ENCODE results near the gene UBAC2. TPM values are rescaled to one million over a fixed set of nuclear protein-coding genes. Genes with fewer than 3 reads are reported as not detected.
"Not testable (repeated sequence)": the region's sequence is repeated elsewhere in the genome, so short reads cannot be mapped to it uniquely, and the experiment has no call there.

UBAC2 gene
- total RNA-seq, 1 donor from 2014 or later = 87.7 TPM

DNA sequence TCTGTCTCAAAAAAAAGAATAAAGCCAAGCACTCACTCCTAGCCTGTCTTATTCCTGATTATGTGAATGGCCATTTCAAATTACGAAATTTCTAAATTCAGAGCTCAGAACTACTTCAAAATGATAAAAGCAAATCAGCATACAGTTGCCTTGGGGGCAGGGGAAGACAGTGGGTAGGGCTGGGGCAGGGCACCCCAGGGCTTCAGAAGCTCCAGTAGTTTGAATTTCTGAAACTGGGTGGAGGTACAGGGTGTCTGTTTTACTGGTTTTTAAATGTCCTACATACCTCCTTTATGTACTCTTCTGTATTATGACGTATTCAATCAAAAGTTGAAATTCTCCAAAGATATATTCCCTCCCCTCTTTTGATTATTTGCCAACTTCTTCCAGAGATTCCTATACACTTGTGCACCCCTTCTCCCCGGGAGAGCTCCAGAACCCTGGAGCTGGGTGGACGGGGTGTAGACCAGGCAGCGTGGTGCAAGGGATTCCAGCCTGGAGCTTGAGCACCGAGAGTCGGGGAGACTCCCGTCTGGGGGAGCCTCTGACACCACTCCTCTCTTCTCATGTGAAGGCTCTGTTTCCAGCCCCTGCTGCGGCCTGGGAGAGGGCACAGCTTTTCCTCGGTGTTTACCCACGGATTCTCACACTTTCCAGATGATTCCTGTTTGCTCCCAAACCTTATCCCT is 191.3 kb downstream of the UBAC2 start:
- H2AFZ ChIP-seq (replicated peaks) = no peak overlapping the region
- peaks cover 8% of the 10 kb centered on the region for H3K27me3 Mint-ChIP-seq (ENCODE audit: insufficient read depth, low read depth)
- H3K36me3 ChIP-seq = no peaks in the 10 kb centered on the region
- peaks cover 2% of the 10 kb centered on the region for H3K4me1 Mint-ChIP-seq
- peaks cover 7% of the 10 kb centered on the region for H3F3A ChIP-seq (ENCODE audit: low read depth)
- no peaks in the 10 kb centered on the region for H4K20me1 ChIP-seq (ENCODE audit: low read depth)
- H3K4me3 Mint-ChIP-seq = no peak overlapping the region
- no peak for DNase-seq (ENCODE audit: low spot score)
- no peak overlapping the region for H3K9ac ChIP-seq
- H3K27me3 ChIP-seq = no peaks in the 10 kb centered on the region
- no peak overlapping the region for H3K27ac ChIP-seq
- no peak for TF ChIP-seq EZH2 (IDR thresholded peaks at IDR 0.05)
- no peak for TF ChIP-seq EZH2phosphoT487 (IDR thresholded peaks at IDR 0.05)
- TF ChIP-seq, protein P1, sequence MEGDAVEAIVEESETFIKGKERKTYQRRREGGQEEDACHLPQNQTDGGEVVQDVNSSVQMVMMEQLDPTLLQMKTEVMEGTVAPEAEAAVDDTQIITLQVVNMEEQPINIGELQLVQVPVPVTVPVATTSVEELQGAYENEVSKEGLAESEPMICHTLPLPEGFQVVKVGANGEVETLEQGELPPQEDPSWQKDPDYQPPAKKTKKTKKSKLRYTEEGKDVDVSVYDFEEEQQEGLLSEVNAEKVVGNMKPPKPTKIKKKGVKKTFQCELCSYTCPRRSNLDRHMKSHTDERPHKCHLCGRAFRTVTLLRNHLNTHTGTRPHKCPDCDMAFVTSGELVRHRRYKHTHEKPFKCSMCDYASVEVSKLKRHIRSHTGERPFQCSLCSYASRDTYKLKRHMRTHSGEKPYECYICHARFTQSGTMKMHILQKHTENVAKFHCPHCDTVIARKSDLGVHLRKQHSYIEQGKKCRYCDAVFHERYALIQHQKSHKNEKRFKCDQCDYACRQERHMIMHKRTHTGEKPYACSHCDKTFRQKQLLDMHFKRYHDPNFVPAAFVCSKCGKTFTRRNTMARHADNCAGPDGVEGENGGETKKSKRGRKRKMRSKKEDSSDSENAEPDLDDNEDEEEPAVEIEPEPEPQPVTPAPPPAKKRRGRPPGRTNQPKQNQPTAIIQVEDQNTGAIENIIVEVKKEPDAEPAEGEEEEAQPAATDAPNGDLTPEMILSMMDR (IDR thresholded peaks at IDR 0.05) = no peak
- no peaks in the 10 kb centered on the region for H3K79me2 ChIP-seq (ENCODE audit: low read depth)
- peaks cover 2% of the 10 kb centered on the region for H3K4me1 ChIP-seq
- H3K4me3 ChIP-seq = no peak overlapping the region
- no peaks in the 10 kb centered on the region for H3K9me3 ChIP-seq (ENCODE audit: low read depth)
- H3K27ac Mint-ChIP-seq = peak overlapping the region; percentile 46
- H3K4me2 ChIP-seq = no peak overlapping the region
- H3K9me3 Mint-ChIP-seq = no peaks in the 10 kb centered on the region
- peaks cover 9% of the 10 kb centered on the region for H3K36me3 Mint-ChIP-seq

DNA sequence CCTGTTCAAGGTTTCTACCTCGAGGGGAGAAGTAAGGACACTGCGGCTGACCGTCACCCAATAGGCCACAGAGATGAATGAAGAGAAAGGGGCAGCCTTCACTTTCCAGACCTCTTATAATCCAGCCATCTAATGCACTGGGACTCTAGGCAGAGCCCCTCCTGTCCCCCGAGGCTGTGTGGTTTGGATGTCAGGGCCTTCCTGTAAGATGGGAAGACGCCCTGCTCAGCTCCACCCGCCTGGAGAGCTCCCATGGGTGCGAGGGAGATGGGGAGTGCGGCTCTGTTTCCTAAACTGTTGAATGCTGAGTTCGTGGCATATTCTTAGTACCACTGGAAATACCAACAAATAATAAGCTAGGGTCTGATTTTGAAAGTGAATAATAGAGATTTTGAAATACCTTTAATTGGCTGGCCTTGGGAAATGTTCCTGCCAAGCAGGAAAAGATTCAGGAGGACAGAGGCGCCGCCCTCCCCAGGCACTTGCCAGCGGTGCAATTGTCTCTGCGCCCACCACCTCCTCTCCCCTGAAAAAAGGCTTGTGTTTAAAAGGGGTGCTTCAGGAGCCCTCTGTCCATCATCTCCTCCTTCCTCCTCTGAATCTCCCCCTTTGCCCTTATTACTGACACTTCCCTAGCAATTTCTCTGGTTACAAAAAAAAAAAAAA is 191.9 kb downstream of the UBAC2 start:
- Histone ChIP-seq H3K9me3 (ENCODE audit: low read depth) (no peaks in the 10 kb centered on the region), H3F3A (ENCODE audit: low read depth) (no peaks in the 10 kb centered on the region), H2AFZ (replicated peaks) (no peak overlapping the region), H3K9ac (no peak overlapping the region), H4K20me1 (ENCODE audit: low read depth) (no peaks in the 10 kb centered on the region), H3K4me2 (no peak overlapping the region), H3K4me3 (no peak overlapping the region), H3K4me1 (no peaks in the 10 kb centered on the region), H3K27ac (no peak overlapping the region), H3K27me3 (no peaks in the 10 kb centered on the region), H3K36me3 (no peaks in the 10 kb centered on the region), H3K79me2 (ENCODE audit: low read depth) (no peaks in the 10 kb centered on the region)
- H3K27ac Mint-ChIP-seq = no peak overlapping the region
- H3K4me1 Mint-ChIP-seq = peaks cover 2% of the 10 kb centered on the region
- peaks cover 8% of the 10 kb centered on the region for H3K27me3 Mint-ChIP-seq (ENCODE audit: insufficient read depth, low read depth)
- no peak for DNase-seq (ENCODE audit: low spot score)
- TF ChIP-seq EZH2 (IDR thresholded peaks at IDR 0.05) (no peak), EZH2phosphoT487 (IDR thresholded peaks at IDR 0.05) (no peak)
- TF ChIP-seq, protein P1 (IDR thresholded peaks at IDR 0.05) = no peak
- no peak overlapping the region for H3K4me3 Mint-ChIP-seq
- no peaks in the 10 kb centered on the region for H3K9me3 Mint-ChIP-seq
- peaks cover 3% of the 10 kb centered on the region for H3K36me3 Mint-ChIP-seq

DNA sequence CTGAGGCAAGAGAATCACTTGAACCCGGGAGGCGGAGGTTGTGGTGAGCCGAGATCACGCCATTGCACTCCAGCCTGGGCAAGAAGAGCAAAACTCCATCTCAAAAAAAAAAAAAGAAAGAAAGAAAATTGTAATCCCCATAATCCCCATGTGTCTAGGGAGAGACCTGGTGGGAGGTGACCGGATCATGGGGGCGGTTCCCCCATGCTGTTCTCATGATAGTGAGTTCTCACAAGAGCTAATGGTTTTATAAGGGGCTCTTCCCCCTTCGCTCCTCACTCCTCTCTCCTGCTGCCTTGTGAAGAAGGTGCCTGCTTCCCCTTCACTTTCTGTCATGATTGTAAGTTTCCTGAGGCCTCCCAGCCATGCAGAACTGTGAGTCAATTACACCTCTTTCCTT is 192.7 kb downstream of the UBAC2 start:
- not testable (repeated sequence) for H3K27me3 ChIP-seq; H3F3A ChIP-seq (ENCODE audit: low read depth); H3K27ac ChIP-seq; H3K27ac Mint-ChIP-seq; H3K79me2 ChIP-seq (ENCODE audit: low read depth); H3K9ac ChIP-seq; H4K20me1 ChIP-seq (ENCODE audit: low read depth); DNase-seq (ENCODE audit: low spot score); H3K4me3 ChIP-seq; H3K9me3 ChIP-seq (ENCODE audit: low read depth); H3K36me3 Mint-ChIP-seq; H3K36me3 ChIP-seq; H3K9me3 Mint-ChIP-seq; H3K4me3 Mint-ChIP-seq; H3K4me2 ChIP-seq; H2AFZ ChIP-seq (replicated peaks); H3K4me1 ChIP-seq; H3K4me1 Mint-ChIP-seq
- H3K27me3 Mint-ChIP-seq (ENCODE audit: insufficient read depth, low read depth) = peaks cover 12% of the 10 kb centered on the region

Data from neural progenitor cell (in vitro differentiated cells).